Adipocyte (in vitro differentiated cells): ENCODE results near the gene HMCN2.

Experiments
- DNase-seq: peaks from one replicate; pipeline ENCODE4 v3.0.0-alpha.2; 2015; ENCODE audit warnings: low read depth
- H3K27me3 ChIP-seq: replicated peaks from 2 replicates; pipeline ENCODE4 v1.7.0; 2013; ENCODE audit warnings: mild to moderate bottlenecking, low read length, moderate library complexity; ENCODE audit not compliant: control insufficient read depth, insufficient read depth
- H3K36me3 ChIP-seq: 2 replicates; pipeline ENCODE4 v1.7.0; 2013; ENCODE audit warnings: low read length, mild to moderate bottlenecking, moderate library complexity; ENCODE audit not compliant: control insufficient read depth, insufficient read depth, severe bottlenecking
- H3K4me1 ChIP-seq: 2 replicates; pipeline ENCODE4 v1.7.0; 2013; ENCODE audit warnings: mild to moderate bottlenecking, low read length, moderate library complexity; ENCODE audit not compliant: control insufficient read depth, insufficient read depth
- H3K4me3 ChIP-seq: 2 replicates; pipeline ENCODE4 v1.7.0; 2013; ENCODE audit warnings: mild to moderate bottlenecking, low read length, moderate library complexity
- H3K9ac ChIP-seq: 2 replicates; pipeline ENCODE4 v1.7.0; 2013; ENCODE audit warnings: mild to moderate bottlenecking, low read length, moderate library complexity
- H3K9me3 ChIP-seq: 2 replicates; pipeline ENCODE4 v1.7.0; 2013; ENCODE audit warnings: mild to moderate bottlenecking, low read length, moderate library complexity; ENCODE audit not compliant: control insufficient read depth

The HMCN2 gene

GRCh38 chr9:130380920-130381469 is 115.4 kb downstream of the HMCN2 start:
- no peak overlapping the region for H3K4me3 ChIP-seq
- no peak for DNase-seq

DNA sequence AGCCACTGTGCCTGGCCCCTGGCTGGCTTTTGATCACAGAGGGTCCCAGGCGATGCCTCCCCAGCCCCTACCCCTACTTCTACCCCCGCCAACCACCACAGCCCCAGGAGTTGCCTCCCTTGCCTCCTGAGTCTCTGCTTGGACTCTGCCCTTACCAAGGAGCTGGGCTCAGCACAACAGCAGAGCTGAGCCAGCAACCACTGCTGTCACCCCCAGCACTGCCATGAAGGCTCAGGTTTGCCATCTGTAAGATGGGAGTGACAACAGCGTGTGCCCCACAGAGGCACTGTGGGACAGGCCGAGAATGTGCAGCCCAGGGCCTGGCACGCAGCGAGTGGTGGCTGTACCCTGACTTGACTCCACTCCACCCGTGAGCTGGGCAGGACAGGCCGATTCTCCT is 116.1 kb downstream of the HMCN2 start:
- Histone ChIP-seq H3K36me3 (no peaks in the 10 kb centered on the region), H3K27me3 (peaks cover 54% of the 10 kb centered on the region), H3K9ac (no peak overlapping the region), H3K4me1 (no peaks in the 10 kb centered on the region), H3K4me3 (no peak overlapping the region), H3K9me3 (no peaks in the 10 kb centered on the region)
- DNase-seq = no peak

More at GRCh38 chr9:130380920-130381469, 115.4 kb downstream of the HMCN2 start:
- Histone ChIP-seq H3K27me3 (peaks cover 53% of the 10 kb centered on the region), H3K9ac (no peak overlapping the region), H3K36me3 (no peaks in the 10 kb centered on the region), H3K9me3 (no peaks in the 10 kb centered on the region), H3K4me1 (no peaks in the 10 kb centered on the region)

GRCh38 chr9:130382096-130382495 is 116.5 kb downstream of the HMCN2 start:
- peaks cover 57% of the 10 kb centered on the region for H3K27me3 ChIP-seq
- no peak for DNase-seq
- H3K4me3 ChIP-seq = no peak overlapping the region
- no peaks in the 10 kb centered on the region for H3K36me3 ChIP-seq
- H3K9me3 ChIP-seq = no peaks in the 10 kb centered on the region
- no peak overlapping the region for H3K9ac ChIP-seq
- no peaks in the 10 kb centered on the region for H3K4me1 ChIP-seq

- Histone ChIP-seq H3K4me3 (no peak overlapping the region), H3K36me3 (no peaks in the 10 kb centered on the region), H3K9me3 (no peaks in the 10 kb centered on the region), H3K27me3 (peaks cover 60% of the 10 kb centered on the region), H3K4me1 (no peaks in the 10 kb centered on the region), H3K9ac (no peak overlapping the region)
- DNase-seq = no peak
Observed at GRCh38 chr9:130382636-130383349, 117.2 kb downstream of the HMCN2 start.

GRCh38 chr9:130383350-130383715 is 117.8 kb downstream of the HMCN2 start:
- DNase-seq = no peak
- no peaks in the 10 kb centered on the region for H3K36me3 ChIP-seq
- no peak overlapping the region for H3K4me3 ChIP-seq
- no peaks in the 10 kb centered on the region for H3K4me1 ChIP-seq
- no peak overlapping the region for H3K9ac ChIP-seq
- H3K27me3 ChIP-seq = peaks cover 65% of the 10 kb centered on the region
- no peaks in the 10 kb centered on the region for H3K9me3 ChIP-seq

DNA sequence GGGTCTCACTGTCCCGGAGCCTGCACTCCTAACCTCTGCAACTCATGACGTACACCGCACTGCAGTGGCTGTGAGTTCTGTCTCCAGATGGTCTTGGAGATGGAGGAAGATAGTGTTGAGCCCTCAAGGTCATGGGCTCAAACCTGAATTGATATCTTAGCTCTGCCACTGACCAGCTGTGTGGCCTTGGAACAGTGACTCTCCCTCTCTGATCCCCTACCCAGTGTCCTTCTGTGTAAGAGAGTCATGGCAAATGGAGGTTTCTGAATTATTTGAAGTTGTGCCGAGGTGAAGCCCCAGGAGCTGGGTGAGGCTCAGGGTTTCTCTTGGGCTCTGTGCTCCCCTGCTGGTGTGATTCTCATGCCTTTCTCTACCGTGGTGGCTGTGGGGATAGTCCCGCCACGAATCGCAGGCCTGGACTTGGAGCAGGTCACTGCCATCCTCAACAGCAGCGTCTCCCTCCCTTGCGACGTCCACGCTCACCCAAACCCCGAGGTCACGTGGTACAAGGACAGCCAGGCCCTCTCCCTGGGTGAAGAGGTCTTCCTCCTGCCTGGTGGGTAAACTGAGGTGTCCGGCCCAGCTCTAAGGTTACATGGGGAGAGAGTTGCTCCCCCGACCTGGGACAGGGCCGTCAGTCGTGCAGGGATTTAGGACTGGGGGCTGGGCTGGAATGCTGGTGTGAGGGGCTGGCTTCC is 118.6 kb downstream of the HMCN2 start:
- Histone ChIP-seq H3K4me3 (no peak overlapping the region), H3K9me3 (no peaks in the 10 kb centered on the region), H3K27me3 (peaks cover 65% of the 10 kb centered on the region), H3K4me1 (no peaks in the 10 kb centered on the region), H3K36me3 (no peaks in the 10 kb centered on the region), H3K9ac (no peak overlapping the region)
- DNase-seq = no peak

DNA sequence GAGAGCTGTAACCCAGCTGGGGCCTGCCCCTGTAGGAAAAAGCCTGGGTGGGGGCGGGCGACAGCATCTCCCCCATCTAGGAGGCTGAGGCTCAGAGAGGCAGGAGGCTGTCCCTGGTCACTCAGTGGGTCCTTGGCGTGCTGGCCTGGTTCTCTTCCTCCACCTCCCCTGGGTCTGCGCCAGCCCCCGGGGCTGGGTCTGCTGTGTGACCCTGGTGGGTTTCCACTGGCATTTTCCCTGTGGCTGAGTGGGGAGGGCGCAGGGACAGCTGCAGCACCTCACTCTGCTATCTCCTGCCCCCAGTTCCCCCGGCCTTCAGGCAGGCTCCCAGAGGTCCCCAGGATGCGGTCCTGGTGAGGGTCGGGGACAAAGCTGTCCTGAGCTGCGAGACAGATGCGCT is 119.7 kb downstream of the HMCN2 start:
- H3K36me3 ChIP-seq = no peaks in the 10 kb centered on the region
- no peaks in the 10 kb centered on the region for H3K9me3 ChIP-seq
- no peak overlapping the region for H3K9ac ChIP-seq
- H3K4me1 ChIP-seq = no peaks in the 10 kb centered on the region
- no peak for DNase-seq
- H3K4me3 ChIP-seq = no peak overlapping the region
- H3K27me3 ChIP-seq = peaks cover 62% of the 10 kb centered on the region

DNA sequence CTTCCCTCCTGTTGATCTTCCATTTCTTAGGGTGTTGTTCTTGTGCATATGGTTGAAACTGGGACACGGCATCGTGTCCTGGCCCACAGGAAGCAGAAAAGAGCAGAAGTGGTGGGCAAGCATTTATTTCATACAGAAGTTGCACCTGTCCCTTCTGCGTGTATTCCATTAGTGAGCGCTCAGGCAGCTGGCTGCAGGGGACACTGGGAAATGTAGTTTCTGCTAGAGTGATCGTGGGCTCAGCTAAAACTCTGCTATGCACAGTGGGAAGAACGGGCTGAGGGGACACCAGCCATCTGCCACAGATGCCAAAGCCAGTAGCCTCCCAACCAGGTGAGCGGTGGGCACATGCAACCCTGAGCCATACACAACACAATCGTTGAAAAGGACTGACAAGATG is 121.8 kb downstream of the HMCN2 start:
- H3K4me1 ChIP-seq = no peaks in the 10 kb centered on the region
- DNase-seq = no peak

GRCh38 chr9:130387905-130388304 is 122.3 kb downstream of the HMCN2 start:
- Histone ChIP-seq H3K9me3 (no peaks in the 10 kb centered on the region), H3K36me3 (no peaks in the 10 kb centered on the region), H3K4me1 (no peaks in the 10 kb centered on the region), H3K9ac (no peak overlapping the region), H3K27me3 (peaks cover 68% of the 10 kb centered on the region), H3K4me3 (no peak overlapping the region)
- DNase-seq = no peak

More for the DNA sequence above, 121.8 kb downstream of the HMCN2 start:
- no peak overlapping the region for H3K4me3 ChIP-seq
- H3K9ac ChIP-seq = no peak overlapping the region
- no peaks in the 10 kb centered on the region for H3K9me3 ChIP-seq
- H3K27me3 ChIP-seq = peaks cover 70% of the 10 kb centered on the region
- no peaks in the 10 kb centered on the region for H3K36me3 ChIP-seq

GRCh38 chr9:130390390-130390789 is 124.8 kb downstream of the HMCN2 start:
- no peaks in the 10 kb centered on the region for H3K36me3 ChIP-seq
- no peaks in the 10 kb centered on the region for H3K4me1 ChIP-seq
- no peak overlapping the region for H3K4me3 ChIP-seq
- peaks cover 49% of the 10 kb centered on the region for H3K27me3 ChIP-seq
- no peak overlapping the region for H3K9ac ChIP-seq
- DNase-seq = no peak
- no peaks in the 10 kb centered on the region for H3K9me3 ChIP-seq

GRCh38 chr9:130390986-130391385 is 125.4 kb downstream of the HMCN2 start:
- Histone ChIP-seq H3K9ac (no peak overlapping the region), H3K36me3 (no peaks in the 10 kb centered on the region), H3K4me1 (no peaks in the 10 kb centered on the region), H3K4me3 (no peak overlapping the region), H3K9me3 (no peaks in the 10 kb centered on the region), H3K27me3 (peaks cover 43% of the 10 kb centered on the region)
- DNase-seq = no peak
